GM19239 (cell line): ENCODE data around the gene NPIPA7.
"Not testable (repeated sequence)": the region's sequence is repeated elsewhere in the genome, so short reads cannot be mapped to it uniquely, and the experiment has no call there.

Source experiments
- DNase-seq: peaks from one replicate; pipeline ENCODE4 v3.0.0; 2011; ENCODE audit warnings: low spot score; ENCODE audit not compliant: insufficient read length
- FAIRE-seq: peaks from 2 replicates; lab custom pipeline; 2011; peaks lifted over from hg19 to GRCh38; lab: Jason Lieb, UNC

NPIPA7 gene

DNA sequence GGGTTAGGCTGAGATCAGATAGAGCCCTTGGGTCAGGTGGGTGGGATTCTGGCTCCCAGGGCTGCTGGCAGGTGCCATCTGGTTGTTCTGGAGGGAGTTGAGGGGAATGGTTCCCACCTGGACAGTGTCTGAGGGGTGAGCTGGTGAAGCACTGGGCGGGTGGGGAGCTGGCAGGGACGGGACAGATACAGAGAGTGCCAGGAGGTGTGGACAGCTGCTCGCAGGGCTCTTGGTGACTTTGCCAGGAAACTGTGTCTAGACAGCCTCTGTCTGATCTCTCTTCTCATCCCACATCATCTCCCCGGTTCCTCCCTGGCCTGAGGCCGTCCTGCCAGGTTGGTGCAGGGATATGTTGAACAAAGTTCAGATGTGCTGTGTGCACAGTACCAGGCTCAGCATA is 38.1 kb downstream of the NPIPA7 start:
- DNase-seq, FAIRE-seq: not testable (repeated sequence)

DNA sequence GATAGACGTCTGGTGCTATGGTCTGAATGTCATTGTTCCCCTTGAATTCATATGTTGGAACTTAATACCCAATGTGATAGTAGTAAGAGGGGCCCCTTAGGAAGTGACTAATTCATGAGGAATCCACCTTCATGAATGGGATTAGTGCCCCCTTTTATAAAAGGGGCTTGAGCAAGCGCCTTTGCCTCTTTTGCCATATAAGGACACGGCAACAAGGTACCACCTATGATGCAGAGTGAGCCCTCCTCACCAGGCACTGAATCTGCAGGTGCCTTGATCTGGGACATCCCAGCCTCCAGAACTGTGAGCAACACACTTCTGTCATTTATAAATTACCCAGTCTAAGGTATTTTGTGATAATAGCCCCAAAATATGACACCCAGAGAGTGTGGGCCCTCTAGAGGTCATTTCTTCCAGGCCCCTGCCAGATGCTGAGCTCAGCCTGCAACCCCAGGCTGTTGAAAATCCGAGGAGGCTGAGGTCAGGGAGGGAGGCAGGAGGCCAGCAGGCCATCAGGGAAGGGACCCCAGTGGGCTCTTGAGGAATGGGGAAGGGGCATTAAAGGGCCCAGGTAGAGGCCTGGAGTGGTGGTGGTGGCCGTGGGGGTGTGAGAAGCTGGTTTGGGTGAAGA is 39.1 kb downstream of the NPIPA7 start:
- not testable (repeated sequence) for DNase-seq, FAIRE-seq

DNA sequence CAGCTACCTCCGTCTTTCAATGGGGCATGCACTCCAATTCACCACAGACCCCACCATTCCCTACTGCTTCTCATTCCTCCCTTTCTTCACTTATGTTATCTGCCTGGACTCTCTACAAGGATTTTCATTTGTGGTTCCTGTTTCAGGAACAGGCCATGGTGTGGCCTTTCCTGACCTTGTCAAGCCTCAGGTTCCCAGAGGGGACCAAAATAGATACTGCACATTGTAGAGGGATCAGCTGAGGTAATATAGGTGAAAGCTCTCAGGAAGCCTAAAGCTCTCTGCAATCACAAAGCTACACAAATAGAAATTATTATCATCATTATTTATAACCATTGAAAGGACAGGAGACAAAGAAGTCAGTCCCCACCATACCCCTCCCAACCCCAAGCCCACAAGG is 41.6 kb downstream of the NPIPA7 start:
- not testable (repeated sequence) for FAIRE-seq, DNase-seq

DNA sequence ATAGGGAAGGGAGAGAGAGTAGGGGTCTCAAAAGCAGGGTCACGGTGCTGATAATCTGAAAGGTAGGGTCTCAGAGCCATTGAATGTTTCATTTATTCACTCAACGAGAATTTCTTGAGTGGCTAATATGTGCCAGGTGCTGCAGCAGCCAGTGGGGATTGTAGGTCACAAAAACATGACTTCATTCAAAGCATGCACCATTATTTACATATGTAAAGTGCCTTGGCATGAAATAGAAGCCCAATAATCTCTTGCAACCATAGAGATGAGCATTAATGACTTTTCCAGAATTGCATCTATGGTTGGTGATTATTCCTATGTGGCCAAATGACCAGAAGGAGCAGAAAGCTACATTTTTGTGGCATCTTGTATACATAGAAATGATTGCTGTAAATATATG is 46.2 kb downstream of the NPIPA7 start:
- not testable (repeated sequence) for DNase-seq, FAIRE-seq

DNA sequence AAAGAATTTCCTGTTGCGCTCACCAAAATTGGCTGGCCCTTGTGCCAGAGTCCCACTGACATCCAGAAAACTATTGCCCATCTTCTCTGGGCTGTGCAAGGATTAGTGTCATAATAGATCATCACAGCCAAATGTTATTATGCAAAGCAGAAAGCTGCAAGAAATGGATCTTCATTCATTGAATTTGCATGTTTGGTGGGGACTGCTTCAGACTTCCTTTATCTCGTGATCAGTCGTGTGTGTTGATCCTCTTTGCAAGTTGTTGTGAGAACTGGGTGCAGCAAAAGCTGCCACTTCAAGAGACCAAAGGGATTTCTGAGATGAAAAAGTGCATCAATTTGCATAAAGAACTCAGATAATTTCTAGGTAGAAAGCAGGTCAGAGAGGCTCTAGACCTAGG is 52.2 kb downstream of the NPIPA7 start:
- DNase-seq, FAIRE-seq: not testable (repeated sequence)

DNA sequence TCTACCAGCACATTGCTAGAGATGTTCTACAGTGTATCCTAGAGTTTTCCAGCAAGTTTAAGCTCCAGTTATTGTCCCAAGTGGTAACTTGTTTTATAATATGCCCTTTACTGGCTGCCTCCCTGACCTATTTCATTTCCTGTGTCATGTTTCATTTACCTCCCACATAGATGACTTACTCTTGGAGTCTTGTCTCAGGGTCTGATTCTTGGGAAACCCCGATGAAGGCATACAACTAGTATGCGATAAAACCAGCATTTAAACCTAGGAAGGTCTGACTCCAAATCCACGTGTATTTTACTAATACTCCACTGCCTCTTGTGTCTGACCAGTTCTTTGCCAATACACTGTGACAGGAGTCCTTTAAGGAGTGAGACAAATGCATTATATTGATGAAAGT is 55.8 kb downstream of the NPIPA7 start:
- not testable (repeated sequence) for FAIRE-seq, DNase-seq

DNA sequence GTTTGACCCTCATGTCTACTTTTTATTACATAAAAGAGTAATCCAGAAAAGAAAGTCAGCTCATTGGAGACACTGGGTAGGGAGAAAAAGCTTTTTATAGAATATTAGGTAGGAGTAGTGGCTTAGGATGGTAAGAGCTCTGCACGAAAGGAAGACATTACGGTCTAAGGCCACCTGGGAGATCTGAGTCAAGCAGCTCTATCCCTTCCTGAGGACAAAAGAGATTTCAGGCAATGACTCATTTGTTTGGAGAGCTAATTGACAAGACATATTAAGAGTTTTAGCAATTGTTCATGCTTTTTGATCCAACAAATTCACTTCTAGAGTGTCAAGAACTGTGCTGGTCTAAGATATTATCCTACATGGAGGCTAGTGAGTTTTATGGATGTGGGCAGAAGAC is 62.5 kb downstream of the NPIPA7 start:
- not testable (repeated sequence) for FAIRE-seq

More for the DNA sequence above, 62.5 kb downstream of the NPIPA7 start:
- DNase-seq, result not testable (repeated sequence)
